Measurements from ENCODE around the gene VAC14.
A peak's percentile ranks its signal among the peaks of the same experiment; 100 is the strongest.

The VAC14 gene

GRCh38 chr16:70709457-70709856 lies 91.5 kb downstream of the VAC14 start:
- DNase-seq (ENCODE audit: low read depth), result no peak
- no peak overlapping the region for H3K4me3 ChIP-seq (ENCODE audit: low read length)
- TF ChIP-seq CTCF (IDR thresholded peaks at IDR 0.05; ENCODE audit: insufficient read depth, low read depth, low read length, missing control alignments), result no peak

- H3K4me3 ChIP-seq (ENCODE audit: low read length), result no peak overlapping the region
- no peak for DNase-seq (ENCODE audit: low read depth)
- no peak for TF ChIP-seq CTCF (IDR thresholded peaks at IDR 0.05; ENCODE audit: insufficient read depth, low read depth, low read length, missing control alignments)
Observed at GRCh38 chr16:70708366-70709246, 92.4 kb downstream of the VAC14 start.

- no peak for TF ChIP-seq CTCF (IDR thresholded peaks at IDR 0.05; ENCODE audit: insufficient read depth, low read depth, low read length, missing control alignments)
- DNase-seq (ENCODE audit: low read depth), result peak; percentile 89
- no peak overlapping the region for H3K4me3 ChIP-seq (ENCODE audit: low read length)
Observed at GRCh38 chr16:70706948-70707465, 94.0 kb downstream of the VAC14 start.

- no peak for DNase-seq (ENCODE audit: low read depth)
- no peak for TF ChIP-seq CTCF (IDR thresholded peaks at IDR 0.05; ENCODE audit: insufficient read depth, low read depth, low read length, missing control alignments)
- no peak overlapping the region for H3K4me3 ChIP-seq (ENCODE audit: low read length)
Observed at GRCh38 chr16:70705056-70705455, 95.9 kb downstream of the VAC14 start.

- H3K4me3 ChIP-seq (ENCODE audit: low read length), result no peak overlapping the region
- DNase-seq (ENCODE audit: low read depth), result no peak
- TF ChIP-seq CTCF (IDR thresholded peaks at IDR 0.05; ENCODE audit: insufficient read depth, low read depth, low read length, missing control alignments), result no peak
Observed at GRCh38 chr16:70704586-70704985, 96.4 kb downstream of the VAC14 start.

GRCh38 chr16:70703835-70704381 lies 97.0 kb downstream of the VAC14 start:
- H3K4me3 ChIP-seq (ENCODE audit: low read length), result no peak overlapping the region
- DNase-seq (ENCODE audit: low read depth), result no peak

More at GRCh38 chr16:70703835-70704381, 97.0 kb downstream of the VAC14 start:
- TF ChIP-seq CTCF (IDR thresholded peaks at IDR 0.05; ENCODE audit: insufficient read depth, low read depth, low read length, missing control alignments), result no peak

Data from epithelial cell of esophagus (primary cell).